Nephron (organoid): ENCODE measurements around the gene RELCH.

Source experiments
- H3K27ac Mint-ChIP-seq, 3 experiments: 2 replicates each; pipeline ENCODE4 v1.8.0; 2020; ENCODE audit warnings: mixed read lengths in 3 of 3, mild to moderate bottlenecking in 2 of 3, moderate library complexity in 1 of 3
- H3K27me3 Mint-ChIP-seq: 2 replicates; pipeline ENCODE4 v1.8.0; 2021; ENCODE audit warnings: low read depth, mild to moderate bottlenecking, moderate library complexity, mixed read lengths
- H3K36me3 Mint-ChIP-seq: 2 replicates; pipeline ENCODE4 v1.8.0; 2020; ENCODE audit warnings: low read depth, mixed read lengths
- H3K4me1 Mint-ChIP-seq: 2 replicates; pipeline ENCODE4 v1.8.0; 2020; ENCODE audit warnings: mixed read lengths
- H3K4me3 Mint-ChIP-seq, 3 experiments: 2 replicates each; pipeline ENCODE4 v1.8.0; 2020; ENCODE audit warnings: mild to moderate bottlenecking in 3 of 3, mixed read lengths in 3 of 3, moderate library complexity in 2 of 3
- H3K9me3 Mint-ChIP-seq: 2 replicates; pipeline ENCODE4 v1.8.0; 2020; ENCODE audit warnings: mixed read lengths
- CTCF ChIP-seq, 3 experiments: fragments of 200-600 bp; sonication (generic); IDR thresholded peaks; one replicate each; pipeline ENCODE4 v1.5.0; 2021; ENCODE audit warnings: antibody characterized with exemption in 3 of 3; ENCODE audit not compliant: unreplicated experiment in 3 of 3

RELCH gene

GRCh38 chr18:62335494-62335893 is 148.4 kb downstream of the RELCH start:
- peaks cover 39% of the 10 kb centered on the region for H3K27me3 Mint-ChIP-seq

GRCh38 chr18:62336618-62337017 is 149.6 kb downstream of the RELCH start:
- H3K27ac Mint-ChIP-seq: no peak overlapping the region
- TF ChIP-seq CTCF (IDR thresholded peaks at IDR 0.05; ENCODE audit: unreplicated experiment in 3 of 3): no peak
- no peak overlapping the region for H3K4me3 Mint-ChIP-seq
- peaks cover 37% of the 10 kb centered on the region for H3K27me3 Mint-ChIP-seq
- H3K9me3 Mint-ChIP-seq: no peaks in the 10 kb centered on the region
- H3K36me3 Mint-ChIP-seq: no peaks in the 10 kb centered on the region
- no peaks in the 10 kb centered on the region for H3K4me1 Mint-ChIP-seq

More at GRCh38 chr18:62335494-62335893, 148.4 kb downstream of the RELCH start:
- Mint-ChIP-seq H3K9me3 (no peaks in the 10 kb centered on the region), H3K4me3 (no peak overlapping the region), H3K27ac (no peak overlapping the region), H3K4me1 (no peaks in the 10 kb centered on the region), H3K36me3 (no peaks in the 10 kb centered on the region)
- TF ChIP-seq CTCF (IDR thresholded peaks at IDR 0.05; ENCODE audit: unreplicated experiment in 3 of 3): no peak

- peaks cover 31% of the 10 kb centered on the region for H3K27me3 Mint-ChIP-seq
- no peaks in the 10 kb centered on the region for H3K9me3 Mint-ChIP-seq
- H3K4me3 Mint-ChIP-seq: no peak overlapping the region
- H3K36me3 Mint-ChIP-seq: no peaks in the 10 kb centered on the region
- peaks cover under 1% of the 10 kb centered on the region for H3K4me1 Mint-ChIP-seq
- TF ChIP-seq CTCF (IDR thresholded peaks at IDR 0.05; ENCODE audit: unreplicated experiment in 3 of 3): no peak
- H3K27ac Mint-ChIP-seq: no peak overlapping the region
Observed at GRCh38 chr18:62337336-62337735, 150.3 kb downstream of the RELCH start.

- Mint-ChIP-seq H3K9me3 (no peaks in the 10 kb centered on the region), H3K27me3 (peaks cover 31% of the 10 kb centered on the region), H3K4me3 (no peak overlapping the region), H3K4me1 (peaks cover 3% of the 10 kb centered on the region), H3K36me3 (no peaks in the 10 kb centered on the region), H3K27ac (no peak overlapping the region)
- no peak for TF ChIP-seq CTCF (IDR thresholded peaks at IDR 0.05; ENCODE audit: unreplicated experiment in 3 of 3)
Observed at GRCh38 chr18:62338446-62339105, 151.5 kb downstream of the RELCH start.

- Mint-ChIP-seq H3K9me3 (no peaks in the 10 kb centered on the region), H3K4me3 (no peak overlapping the region), H3K36me3 (no peaks in the 10 kb centered on the region), H3K27me3 (peaks cover 26% of the 10 kb centered on the region), H3K4me1 (peaks cover 3% of the 10 kb centered on the region), H3K27ac (no peak overlapping the region)
- no peak for TF ChIP-seq CTCF (IDR thresholded peaks at IDR 0.05; ENCODE audit: unreplicated experiment in 3 of 3)
Observed at GRCh38 chr18:62339106-62339988, 152.3 kb downstream of the RELCH start.
